ENCODE data around the gene GRK5. TPM values are rescaled to one million over a fixed set of nuclear protein-coding genes. Genes with fewer than 3 reads are reported as not detected.
A peak's percentile ranks its signal among the peaks of the same experiment; 100 is the strongest.

Gene GRK5
- 10 to 100 TPM; 24.8 to 28.1 TPM for total RNA-seq

GRCh38 chr10:119207366-119207666 is at the start of gene GRK5:
Gene GRK5 (plus strand): TSS chr10:119207571. CDS start chr10:119207918, 347 bp downstream.
- peaks cover 0 to 3% of the 10 kb centered on the region in 2 donors for H3K36me3 Mint-ChIP-seq (ENCODE audit: insufficient read depth in 2 of 2)
- ATAC-seq (replicated peaks in 1 of 2) (peak; percentile 83 to 84), DNase-seq (peak; percentile 96 to 97)
- no peaks in the 10 kb centered on the region for H3K9me3 Mint-ChIP-seq
- H3K27ac Mint-ChIP-seq: peak within 1 kb of the TSS; percentile 95
- peaks cover 50% of the 10 kb centered on the region for H3K4me1 Mint-ChIP-seq (ENCODE audit: low read depth)
- H3K27me3 Mint-ChIP-seq (ENCODE audit: low read depth): no peaks in the 10 kb centered on the region
- H3K4me3 Mint-ChIP-seq: peak within 1 kb of the TSS; percentile 98

- no peak for ATAC-seq (replicated peaks in 1 of 2)
- peaks cover 30% of the 10 kb centered on the region for H3K4me1 Mint-ChIP-seq (ENCODE audit: low read depth)
- DNase-seq: no peak
- H3K27ac Mint-ChIP-seq: no peak overlapping the region
- H3K9me3 Mint-ChIP-seq: no peaks in the 10 kb centered on the region
- H3K36me3 Mint-ChIP-seq (ENCODE audit: insufficient read depth in 2 of 2): peaks cover 5 to 24% of the 10 kb centered on the region in 2 donors
- H3K4me3 Mint-ChIP-seq: no peak overlapping the region
- H3K27me3 Mint-ChIP-seq (ENCODE audit: low read depth): no peaks in the 10 kb centered on the region
Observed at GRCh38 chr10:119159332-119159731, 48.0 kb upstream of the GRK5 start.

GRCh38 chr10:119161680-119162451 is 45.5 kb upstream of the GRK5 start:
- Mint-ChIP-seq H3K4me1 (ENCODE audit: low read depth) (peaks cover 43% of the 10 kb centered on the region), H3K27me3 (ENCODE audit: low read depth) (no peaks in the 10 kb centered on the region), H3K27ac (no peak overlapping the region), H3K9me3 (no peaks in the 10 kb centered on the region), H3K36me3 (ENCODE audit: insufficient read depth in 2 of 2) (peaks cover 0 to 10% of the 10 kb centered on the region in 2 donors), H3K4me3 (peak overlapping the region in 1 of 2 donors; percentile 49)
- DNase-seq (no peak), ATAC-seq (replicated peaks in 1 of 2) (no peak)

GRCh38 chr10:119162452-119163092 is 44.8 kb upstream of the GRK5 start:
- Mint-ChIP-seq H3K27me3 (ENCODE audit: low read depth) (no peaks in the 10 kb centered on the region), H3K4me3 (peak overlapping the region in 1 of 2 donors; percentile 1), H3K4me1 (ENCODE audit: low read depth) (peaks cover 50% of the 10 kb centered on the region), H3K9me3 (no peaks in the 10 kb centered on the region), H3K36me3 (ENCODE audit: insufficient read depth in 2 of 2) (peaks cover 3 to 16% of the 10 kb centered on the region in 2 donors), H3K27ac (peak overlapping the region; percentile 4)
- ATAC-seq (replicated peaks in 1 of 2): no peak
- no peak for DNase-seq

GRCh38 chr10:119165171-119166117 is 41.9 kb upstream of the GRK5 start, which contains the start of gene SFXN4:
Gene SFXN4 (minus strand): TSS chr10:119165714. CDS start chr10:119165647, 67 bp downstream.
- H3K27ac Mint-ChIP-seq: peak within 1 kb of the TSS; percentile 68
- H3K9me3 Mint-ChIP-seq: no peaks in the 10 kb centered on the region
- H3K4me1 Mint-ChIP-seq (ENCODE audit: low read depth): peaks cover 52% of the 10 kb centered on the region
- peaks cover 11 to 22% of the 10 kb centered on the region in 2 donors for H3K36me3 Mint-ChIP-seq (ENCODE audit: insufficient read depth in 2 of 2)
- DNase-seq (peak; percentile 83 to 88), ATAC-seq (replicated peaks in 1 of 2) (peak; percentile 94)
- no peaks in the 10 kb centered on the region for H3K27me3 Mint-ChIP-seq (ENCODE audit: low read depth)
- H3K4me3 Mint-ChIP-seq: peak within 1 kb of the TSS; percentile 90 to 92

GRCh38 chr10:119166118-119166500 is 41.3 kb upstream of the GRK5 start:
- Mint-ChIP-seq H3K4me3 (peak overlapping the region; percentile 90 to 92), H3K36me3 (ENCODE audit: insufficient read depth in 2 of 2) (peaks cover 11 to 22% of the 10 kb centered on the region in 2 donors), H3K4me1 (ENCODE audit: low read depth) (peaks cover 52% of the 10 kb centered on the region), H3K9me3 (no peaks in the 10 kb centered on the region), H3K27me3 (ENCODE audit: low read depth) (no peaks in the 10 kb centered on the region), H3K27ac (peak overlapping the region; percentile 23)
- DNase-seq (no peak), ATAC-seq (replicated peaks in 1 of 2) (peak; percentile 5 to 10)

- no peak for ATAC-seq (replicated peaks in 1 of 2)
- peaks cover 11 to 22% of the 10 kb centered on the region in 2 donors for H3K36me3 Mint-ChIP-seq (ENCODE audit: insufficient read depth in 2 of 2)
- H3K27ac Mint-ChIP-seq: peak overlapping the region; percentile 23
- H3K9me3 Mint-ChIP-seq: no peaks in the 10 kb centered on the region
- peaks cover 49% of the 10 kb centered on the region for H3K4me1 Mint-ChIP-seq (ENCODE audit: low read depth)
- peak overlapping the region; percentile 90 to 92 for H3K4me3 Mint-ChIP-seq
- DNase-seq: no peak
- H3K27me3 Mint-ChIP-seq (ENCODE audit: low read depth): no peaks in the 10 kb centered on the region
Observed at GRCh38 chr10:119166564-119166963, 40.8 kb upstream of the GRK5 start.

- DNase-seq (no peak), ATAC-seq (replicated peaks in 1 of 2) (no peak)
- Mint-ChIP-seq H3K27me3 (ENCODE audit: low read depth) (no peaks in the 10 kb centered on the region), H3K9me3 (no peaks in the 10 kb centered on the region), H3K4me1 (ENCODE audit: low read depth) (peaks cover 44% of the 10 kb centered on the region), H3K36me3 (ENCODE audit: insufficient read depth in 2 of 2) (peaks cover 11 to 22% of the 10 kb centered on the region in 2 donors), H3K4me3 (peak overlapping the region; percentile 90 to 92), H3K27ac (peak overlapping the region; percentile 26)
Observed at GRCh38 chr10:119167041-119167440, 40.3 kb upstream of the GRK5 start.

GRCh38 chr10:119174109-119174508 is 33.3 kb upstream of the GRK5 start:
- Mint-ChIP-seq H3K4me1 (ENCODE audit: low read depth) (peaks cover 40% of the 10 kb centered on the region), H3K27me3 (ENCODE audit: low read depth) (no peaks in the 10 kb centered on the region), H3K36me3 (ENCODE audit: insufficient read depth in 2 of 2) (peaks cover 21 to 22% of the 10 kb centered on the region in 2 donors), H3K9me3 (no peaks in the 10 kb centered on the region), H3K4me3 (no peak overlapping the region), H3K27ac (peak overlapping the region; percentile 15)
- DNase-seq: no peak
- ATAC-seq (replicated peaks in 1 of 2): no peak

- ATAC-seq (replicated peaks in 1 of 2) (peak; percentile 39 to 47), DNase-seq (no peak)
- Mint-ChIP-seq H3K4me1 (ENCODE audit: low read depth) (peaks cover 56% of the 10 kb centered on the region), H3K27ac (peak overlapping the region; percentile 88), H3K9me3 (no peaks in the 10 kb centered on the region), H3K36me3 (ENCODE audit: insufficient read depth in 2 of 2) (peaks cover 15 to 18% of the 10 kb centered on the region in 2 donors), H3K27me3 (ENCODE audit: low read depth) (no peaks in the 10 kb centered on the region), H3K4me3 (peak overlapping the region; percentile 82 to 98)
Observed at GRCh38 chr10:119176166-119176565, 31.2 kb upstream of the GRK5 start.

- DNase-seq (peak; percentile 63 to 64), ATAC-seq (replicated peaks in 1 of 2) (peak; percentile 64 to 67)
- H3K4me1 Mint-ChIP-seq (ENCODE audit: low read depth): peaks cover 56% of the 10 kb centered on the region
- no peaks in the 10 kb centered on the region for H3K27me3 Mint-ChIP-seq (ENCODE audit: low read depth)
- H3K36me3 Mint-ChIP-seq (ENCODE audit: insufficient read depth in 2 of 2): peaks cover 12 to 13% of the 10 kb centered on the region in 2 donors
- H3K9me3 Mint-ChIP-seq: no peaks in the 10 kb centered on the region
- peak overlapping the region; percentile 96 for H3K27ac Mint-ChIP-seq
- H3K4me3 Mint-ChIP-seq: peak overlapping the region; percentile 82 to 98
Observed at GRCh38 chr10:119177708-119178371, 29.5 kb upstream of the GRK5 start.

- Mint-ChIP-seq H3K27ac (peak within 1 kb of the TSS; percentile 96), H3K27me3 (ENCODE audit: low read depth) (no peaks in the 10 kb centered on the region), H3K4me1 (ENCODE audit: low read depth) (peaks cover 57% of the 10 kb centered on the region), H3K36me3 (ENCODE audit: insufficient read depth in 2 of 2) (peaks cover 11 to 13% of the 10 kb centered on the region in 2 donors), H3K4me3 (peak within 1 kb of the TSS; percentile 82 to 98), H3K9me3 (no peaks in the 10 kb centered on the region)
- DNase-seq (peak; percentile 96 to 97), ATAC-seq (replicated peaks in 1 of 2) (peak; percentile 88 to 92)
Observed at GRCh38 chr10:119178372-119179119, 28.8 kb upstream of the GRK5 start, which contains the start of gene PRDX3. Gene PRDX3 (minus strand): TSS chr10:119178812. CDS start chr10:119178790, 22 bp downstream.

All from activated T-cell treated with anti-CD3 and anti-CD28 coated beads, Interleukin-2, amount 50 U/mL, for 72 hours (primary cell).